MM.1S (cell line): ENCODE measurements around the gene ALPI.
"Not testable (repeated sequence)": the region's sequence is repeated elsewhere in the genome, so short reads cannot be mapped to it uniquely, and the experiment has no call there.

ENCODE experiments used
- DNase-seq: peaks from one replicate; pipeline ENCODE4 v3.0.0-alpha.2; 2015
- H2AFZ ChIP-seq: fragments of 300-600 bp; sonication (generic); 2 replicates; pipeline ENCODE4 v1.6.0; 2016; ENCODE audit warnings: antibody characterized with exemption, low read length
- H3F3A ChIP-seq: fragments of 300-600 bp; sonication (generic); 2 replicates; pipeline ENCODE4 v1.6.1; 2016; ENCODE audit warnings: mild to moderate bottlenecking, antibody characterized with exemption, low read length, moderate library complexity, mixed read lengths; ENCODE audit not compliant: insufficient read depth
- H3K27ac ChIP-seq: fragments of 300-600 bp; sonication (generic); 2 replicates; pipeline ENCODE4 v1.5.1; 2016; ENCODE audit warnings: mild to moderate bottlenecking, low read length
- H3K27me3 ChIP-seq: fragments of 300-600 bp; sonication (generic); replicated peaks from 2 replicates; pipeline ENCODE4 v1.6.0; 2016; ENCODE audit warnings: low read length; ENCODE audit not compliant: insufficient read depth
- H3K36me3 ChIP-seq: fragments of 300-600 bp; sonication (generic); replicated peaks from 2 replicates; pipeline ENCODE4 v1.6.1; 2016; ENCODE audit warnings: mild to moderate bottlenecking, low read length, mixed read lengths; ENCODE audit not compliant: insufficient read depth
- H3K4me1 ChIP-seq: fragments of 300-600 bp; sonication (generic); 2 replicates; pipeline ENCODE4 v1.6.1; 2016; ENCODE audit warnings: low read length, mixed read lengths
- H3K4me2 ChIP-seq: fragments of 300-600 bp; sonication (generic); 2 replicates; pipeline ENCODE4 v1.6.0; 2016; ENCODE audit warnings: low read depth, low read length
- H3K4me3 ChIP-seq: fragments of 300-600 bp; sonication (generic); 2 replicates; pipeline ENCODE4 v1.5.1; 2016; ENCODE audit warnings: low read length, mixed read lengths
- H3K79me2 ChIP-seq: fragments of 300-600 bp; sonication (generic); 2 replicates; pipeline ENCODE4 v1.6.1; 2016; ENCODE audit warnings: mixed run types, low read length, mixed read lengths
- H3K9ac ChIP-seq: fragments of 300-600 bp; sonication (generic); 2 replicates; pipeline ENCODE4 v1.6.1; 2016; ENCODE audit warnings: low read length, mixed read lengths
- H3K9me2 ChIP-seq: fragments of 300-600 bp; sonication (generic); replicated peaks from 2 replicates; pipeline ENCODE4 v1.6.1; 2016; ENCODE audit warnings: mild to moderate bottlenecking, low read length, mixed read lengths; ENCODE audit not compliant: insufficient read depth
- H3K9me3 ChIP-seq: fragments of 300-600 bp; sonication (generic); replicated peaks from 2 replicates; pipeline ENCODE4 v1.6.1; 2016; ENCODE audit warnings: mild to moderate bottlenecking, low read length, mixed read lengths; ENCODE audit not compliant: insufficient read depth
- H4K20me1 ChIP-seq: fragments of 300-600 bp; sonication (generic); 2 replicates; pipeline ENCODE4 v1.6.1; 2016; ENCODE audit warnings: mild to moderate bottlenecking, low read length, moderate library complexity, mixed read lengths; ENCODE audit not compliant: insufficient read depth
- EZH2 ChIP-seq: fragments of 300-600 bp; sonication (generic); optimal IDR thresholded peaks from 2 replicates; pipeline ENCODE3; 2017; ENCODE audit warnings: low read depth, mild to moderate bottlenecking, antibody characterized with exemption, low read length, mixed read lengths
- EZH2phosphoT487 ChIP-seq: fragments of 300-600 bp; sonication (generic); IDR thresholded peaks from 2 replicates; pipeline ENCODE4 v1.6.1; 2018; ENCODE audit warnings: antibody characterized with exemption, low read length
- TF ChIP-seq, protein P1 (sequence below): fragments of 300-600 bp; sonication (generic); IDR thresholded peaks from 2 replicates; pipeline ENCODE4 v1.5.1; 2016; ENCODE audit warnings: antibody characterized with exemption, low read length, mixed read lengths

The ALPI gene

GRCh38 chr2:232421189-232421785 lies 34.7 kb upstream of the ALPI start:
- DNase-seq: no peak
- no peaks in the 10 kb centered on the region for H3K79me2 ChIP-seq
- H3K4me3 ChIP-seq: no peak overlapping the region
- no peaks in the 10 kb centered on the region for H3K9me2 ChIP-seq
- no peaks in the 10 kb centered on the region for H3K36me3 ChIP-seq
- TF ChIP-seq EZH2 (no peak), EZH2phosphoT487 (no peak)
- TF ChIP-seq, protein P1, sequence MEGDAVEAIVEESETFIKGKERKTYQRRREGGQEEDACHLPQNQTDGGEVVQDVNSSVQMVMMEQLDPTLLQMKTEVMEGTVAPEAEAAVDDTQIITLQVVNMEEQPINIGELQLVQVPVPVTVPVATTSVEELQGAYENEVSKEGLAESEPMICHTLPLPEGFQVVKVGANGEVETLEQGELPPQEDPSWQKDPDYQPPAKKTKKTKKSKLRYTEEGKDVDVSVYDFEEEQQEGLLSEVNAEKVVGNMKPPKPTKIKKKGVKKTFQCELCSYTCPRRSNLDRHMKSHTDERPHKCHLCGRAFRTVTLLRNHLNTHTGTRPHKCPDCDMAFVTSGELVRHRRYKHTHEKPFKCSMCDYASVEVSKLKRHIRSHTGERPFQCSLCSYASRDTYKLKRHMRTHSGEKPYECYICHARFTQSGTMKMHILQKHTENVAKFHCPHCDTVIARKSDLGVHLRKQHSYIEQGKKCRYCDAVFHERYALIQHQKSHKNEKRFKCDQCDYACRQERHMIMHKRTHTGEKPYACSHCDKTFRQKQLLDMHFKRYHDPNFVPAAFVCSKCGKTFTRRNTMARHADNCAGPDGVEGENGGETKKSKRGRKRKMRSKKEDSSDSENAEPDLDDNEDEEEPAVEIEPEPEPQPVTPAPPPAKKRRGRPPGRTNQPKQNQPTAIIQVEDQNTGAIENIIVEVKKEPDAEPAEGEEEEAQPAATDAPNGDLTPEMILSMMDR: no peak
- H3K9ac ChIP-seq: no peak overlapping the region
- H4K20me1 ChIP-seq: no peaks in the 10 kb centered on the region
- H3K4me1 ChIP-seq: no peaks in the 10 kb centered on the region
- H3K9me3 ChIP-seq: no peaks in the 10 kb centered on the region
- H3K27ac ChIP-seq: no peak overlapping the region
- no peaks in the 10 kb centered on the region for H3F3A ChIP-seq
- peaks cover 4% of the 10 kb centered on the region; the same call in 1 of the 2 replicates for H3K27me3 ChIP-seq
- no peak overlapping the region for H3K4me2 ChIP-seq
- H2AFZ ChIP-seq: no peak overlapping the region

GRCh38 chr2:232422051-232422450 lies 33.9 kb upstream of the ALPI start:
- no peak overlapping the region for H3K4me3 ChIP-seq
- H3K9ac ChIP-seq: no peak overlapping the region

DNA sequence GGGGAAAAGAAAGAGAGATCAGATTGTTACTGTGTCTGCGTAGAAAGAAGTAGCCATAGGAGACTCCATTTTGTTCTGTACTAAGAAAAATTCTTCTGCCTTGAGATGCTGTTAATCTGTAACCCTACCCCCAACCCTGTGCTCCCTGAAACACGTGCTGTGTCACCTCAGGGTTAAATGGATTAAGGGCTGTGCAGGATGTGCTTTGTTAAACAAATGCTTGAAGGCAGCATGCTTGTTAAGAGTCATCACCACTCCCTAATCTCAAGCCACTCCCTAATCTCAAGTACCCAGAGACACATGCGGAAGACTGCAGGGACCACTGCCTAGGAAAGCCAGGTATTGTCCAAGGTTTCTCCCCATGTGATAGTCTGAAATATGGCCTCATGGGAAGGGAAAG lies 33.0 kb upstream of the ALPI start:
- not testable (repeated sequence) for H3K36me3 ChIP-seq, H2AFZ ChIP-seq, H3K4me3 ChIP-seq, H3K9ac ChIP-seq, H3K27me3 ChIP-seq, H3K79me2 ChIP-seq, H4K20me1 ChIP-seq, DNase-seq, H3K4me1 ChIP-seq, H3K9me2 ChIP-seq, H3F3A ChIP-seq, H3K27ac ChIP-seq, H3K9me3 ChIP-seq, H3K4me2 ChIP-seq

More at GRCh38 chr2:232422051-232422450, 33.9 kb upstream of the ALPI start:
- TF ChIP-seq EZH2phosphoT487: no peak
- TF ChIP-seq, protein P1: no peak
- no peak for TF ChIP-seq EZH2
- Histone ChIP-seq H3K4me1 (no peaks in the 10 kb centered on the region), H3K36me3 (no peaks in the 10 kb centered on the region), H3K79me2 (no peaks in the 10 kb centered on the region), H3K27me3 (peaks cover 4% of the 10 kb centered on the region; the same call in 1 of the 2 replicates), H2AFZ (no peak overlapping the region), H3K4me2 (no peak overlapping the region), H4K20me1 (no peaks in the 10 kb centered on the region), H3K9me3 (no peaks in the 10 kb centered on the region), H3K9me2 (no peaks in the 10 kb centered on the region), H3F3A (no peaks in the 10 kb centered on the region), H3K27ac (no peak overlapping the region)
- DNase-seq: no peak

GRCh38 chr2:232423407-232423806 lies 32.5 kb upstream of the ALPI start:
- not testable (repeated sequence) for H3K79me2 ChIP-seq, H3K27ac ChIP-seq, H4K20me1 ChIP-seq, H3K4me3 ChIP-seq, H3K4me1 ChIP-seq, DNase-seq, H3K9me3 ChIP-seq, H2AFZ ChIP-seq, H3K36me3 ChIP-seq, H3K4me2 ChIP-seq, H3K27me3 ChIP-seq, H3K9me2 ChIP-seq, H3K9ac ChIP-seq, H3F3A ChIP-seq
